A549 treated with RU486 at 1 μM for 4 hours (cell line): ENCODE results near the gene NKX3-2. TPM values are rescaled to one million over a fixed set of nuclear protein-coding genes. Genes with fewer than 3 reads are reported as not detected.

ENCODE experiments used
- total RNA-seq: library from RNA; stranded (reverse); fragments of 200-300 nt; extraction: Qiagen RNA extraction; gene quantifications from 5 replicates; pipeline ENCODE4 v1.2.3, GENCODE V29; 2022; ENCODE audit warnings: low read depth

Gene NKX3-2
- total RNA-seq, result 0.09 to 0.19 TPM (median 0.14 TPM) in 5 replicates

GRCh38 chr4:13543839-13544605 lies at the start of gene NKX3-2:
TSS of gene NKX3-2 (minus strand) at chr4:13544508. CDS start at chr4:13544414, 94 bp downstream.

Other genes with a start within 250 kb of the NKX3-2 start
- 8.1 to 10.0 TPM (median 8.7 TPM) in 5 replicates for gene RAB28, start 60.2 kb downstream of the NKX3-2 start, total RNA-seq
- 17.0 to 24.4 TPM (median 18.5 TPM) in 5 replicates for gene BOD1L1, start 83.2 kb upstream of the NKX3-2 start, total RNA-seq